WTC11 (cell line): ENCODE data around the gene CBX6. TPM values are rescaled to one million over a fixed set of nuclear protein-coding genes. Genes with fewer than 3 reads are reported as not detected.

ENCODE experiments used
- ATAC-seq: fragments of 200-7000 bp; cut with Tn5 transposase; 2 replicates; pipeline ENCODE4 v1.10.0; 2021; ENCODE audit warnings: mild to moderate bottlenecking, moderate library complexity
- CTCF ChIA-PET: fragments of 300-600 bp; sonication (Branson Sonifier 250); formaldehyde crosslinking; loops from one replicate; lab custom pipeline; 2021; ENCODE audit warnings: antibody characterized with exemption; lab: Charles Lee
- POLR2A ChIA-PET: fragments of 350-600 bp; sonication (Branson Sonifier 250); formaldehyde crosslinking; loops from one replicate; lab custom pipeline; 2021; ENCODE audit warnings: antibody characterized with exemption; lab: Charles Lee
- DNase-seq: peaks from one replicate; pipeline ENCODE4 v3.0.0; 2021; ENCODE audit warnings: low spot score
- H3K27ac Mint-ChIP-seq: 2 replicates; pipeline ENCODE4 v1.8.0; 2021; ENCODE audit warnings: mixed read lengths
- H3K27me3 Mint-ChIP-seq: 2 replicates; pipeline ENCODE4 v1.8.0; 2021; ENCODE audit warnings: low read depth, mild to moderate bottlenecking, moderate library complexity, mixed read lengths
- H3K36me3 Mint-ChIP-seq: 2 replicates; pipeline ENCODE4 v1.8.0; 2021; ENCODE audit warnings: mixed read lengths
- H3K4me1 Mint-ChIP-seq: 2 replicates; pipeline ENCODE4 v1.8.0; 2022; ENCODE audit warnings: mixed read lengths
- H3K4me3 Mint-ChIP-seq: 2 replicates; pipeline ENCODE4 v1.8.0; 2021; ENCODE audit warnings: mild to moderate bottlenecking, moderate library complexity, mixed read lengths
- H3K9me3 Mint-ChIP-seq: 2 replicates; pipeline ENCODE4 v1.8.0; 2021; ENCODE audit warnings: mixed read lengths
- ATF1 ChIP-seq: sonication (generic); formaldehyde crosslinking; IDR thresholded peaks from 2 replicates; pipeline ENCODE4 v1.8.1; 2023; ENCODE audit warnings: mild to moderate bottlenecking, moderate library complexity, missing genetic modification reagents
- ATF6 ChIP-seq: sonication (generic); formaldehyde crosslinking; IDR thresholded peaks from 2 replicates; pipeline ENCODE4 v1.8.1; 2023; ENCODE audit warnings: mild to moderate bottlenecking, missing genetic modification reagents
- ELF4 ChIP-seq: sonication (generic); formaldehyde crosslinking; IDR thresholded peaks from 2 replicates; pipeline ENCODE4 v1.8.1; 2022; ENCODE audit warnings: low read depth, mild to moderate bottlenecking, moderate library complexity, missing genetic modification reagents
- HMGXB4 ChIP-seq: sonication (generic); formaldehyde crosslinking; IDR thresholded peaks from 2 replicates; pipeline ENCODE4 v1.8.1; 2023; ENCODE audit warnings: mild to moderate bottlenecking, moderate library complexity, missing genetic modification reagents
- PRDM15 ChIP-seq: sonication (generic); formaldehyde crosslinking; IDR thresholded peaks from 2 replicates; pipeline ENCODE4 v1.8.0; 2022; ENCODE audit warnings: missing genetic modification reagents
- PRRX2 ChIP-seq: fragments of 250-450 bp; sonication (Bioruptor Pico); IDR thresholded peaks from 2 replicates; pipeline ENCODE4 v1.8.0; 2021; ENCODE audit warnings: mild to moderate bottlenecking
- RELA ChIP-seq: sonication (generic); formaldehyde crosslinking; IDR thresholded peaks from 2 replicates; pipeline ENCODE4 v1.8.1; 2022; ENCODE audit warnings: missing genetic modification reagents, mild to moderate bottlenecking, borderline replicate concordance
- SP1 ChIP-seq: sonication (generic); formaldehyde crosslinking; conservative IDR thresholded peaks from 2 replicates; pipeline ENCODE4 v1.8.1; 2022; ENCODE audit warnings: missing genetic modification reagents
- TEAD1 ChIP-seq: sonication (generic); formaldehyde crosslinking; IDR thresholded peaks from 2 replicates; pipeline ENCODE4 v1.8.0; 2022; ENCODE audit warnings: mild to moderate bottlenecking, missing genetic modification reagents
- ZBTB21 ChIP-seq: sonication (generic); formaldehyde crosslinking; IDR thresholded peaks from 2 replicates; pipeline ENCODE4 v1.8.1; 2023; ENCODE audit warnings: mild to moderate bottlenecking, missing genetic modification reagents, borderline replicate concordance
- ZNF219 ChIP-seq: sonication (generic); formaldehyde crosslinking; IDR thresholded peaks from 2 replicates; pipeline ENCODE4 v1.8.0; 2023; ENCODE audit warnings: missing genetic modification reagents, mild to moderate bottlenecking, borderline replicate concordance
- ZNF416 ChIP-seq: fragments of 250-450 bp; sonication (Bioruptor Pico); IDR thresholded peaks from 2 replicates; pipeline ENCODE4 v1.9.0; 2021; ENCODE audit warnings: mild to moderate bottlenecking, inconsistent platforms
- total RNA-seq: library from RNA; stranded (reverse); gene quantifications from 3 replicates; pipeline ENCODE4 v1.2.3, GENCODE V29; 2021
- TF ChIP-seq, protein P1 (sequence below): sonication (generic); formaldehyde crosslinking; IDR thresholded peaks from 2 replicates; pipeline ENCODE4 v1.8.1; 2022; ENCODE audit warnings: low read depth, missing genetic modification reagents, borderline replicate concordance
- TF ChIP-seq, protein P2 (sequence below): sonication (generic); formaldehyde crosslinking; IDR thresholded peaks from 2 replicates; pipeline ENCODE4 v1.8.0; 2022; ENCODE audit warnings: mild to moderate bottlenecking, missing genetic modification reagents

Gene CBX6
- total RNA-seq, 1 experiment from 2014 or later: 27.0 TPM

- DNase-seq (no peak), ATAC-seq (no peak)
- no peak overlapping the region for H3K4me3 Mint-ChIP-seq
- no peaks in the 10 kb centered on the region; the same call in 1 of the 2 replicates for H3K4me1 Mint-ChIP-seq
- H3K27me3 Mint-ChIP-seq: peaks cover 11% of the 10 kb centered on the region
- TF ChIP-seq ATF1 (CRISPR knock-in tag) (no peak), ZNF219 (CRISPR knock-in tag) (no peak), RELA (CRISPR knock-in tag) (no peak)
- 0 out of 2 replicates have a peak overlapping the region, but pooled peaks have one; percentile 11 for H3K27ac Mint-ChIP-seq
- POLR2A ChIA-PET: no interaction called here
- CTCF ChIA-PET: interaction anchor here (0.6 to 2.3 kb wide), 2 partner anchors 12 to 423 kb away, joined by 3 to 11 read pairs; no protein-coding TSS in a partner anchor
- H3K36me3 Mint-ChIP-seq: no peaks in the 10 kb centered on the region; the same call in 1 of the 2 replicates
- no peaks in the 10 kb centered on the region for H3K9me3 Mint-ChIP-seq
Observed at GRCh38 chr22:38881997-38882879, 10.2 kb upstream of the CBX6 start.

DNA sequence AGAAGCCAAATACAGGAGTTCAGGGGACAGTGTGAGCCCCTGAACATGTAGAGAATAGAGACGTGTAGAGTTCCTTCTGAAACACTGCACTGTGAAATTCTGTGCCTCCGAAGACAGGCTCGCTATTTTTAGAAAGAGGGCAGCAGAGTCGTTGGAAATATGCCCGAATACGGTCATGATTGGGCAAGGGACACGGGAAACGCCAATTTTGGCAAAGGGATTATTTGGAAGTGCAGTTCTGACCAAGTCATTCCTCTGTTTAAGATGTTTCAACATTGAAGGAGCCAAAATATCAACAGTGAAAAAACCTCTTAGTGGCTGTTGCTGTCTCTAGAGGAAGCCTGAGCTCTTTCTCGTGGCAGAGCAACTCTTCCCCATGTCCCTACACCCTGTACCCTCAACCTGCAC lies 9.5 kb upstream of the CBX6 start:
- Mint-ChIP-seq H3K27me3 (peaks cover 11% of the 10 kb centered on the region), H3K4me3 (no peak overlapping the region), H3K36me3 (no peaks in the 10 kb centered on the region; the same call in 1 of the 2 replicates), H3K9me3 (no peaks in the 10 kb centered on the region), H3K27ac (no peak overlapping the region), H3K4me1 (peaks cover under 1% of the 10 kb centered on the region)
- ChIA-PET POLR2A (interaction anchor here (0.6 kb wide), 1 partner anchor 11 kb away, joined by 3 read pairs; no protein-coding TSS in a partner anchor), CTCF (no interaction called here)
- DNase-seq: no peak
- no peak for ATAC-seq
- TF ChIP-seq ELF4 (no peak), TEAD1 (CRISPR knock-in tag) (no peak), PRRX2 (CRISPR knock-in tag) (no peak), SP1 (no peak)

DNA sequence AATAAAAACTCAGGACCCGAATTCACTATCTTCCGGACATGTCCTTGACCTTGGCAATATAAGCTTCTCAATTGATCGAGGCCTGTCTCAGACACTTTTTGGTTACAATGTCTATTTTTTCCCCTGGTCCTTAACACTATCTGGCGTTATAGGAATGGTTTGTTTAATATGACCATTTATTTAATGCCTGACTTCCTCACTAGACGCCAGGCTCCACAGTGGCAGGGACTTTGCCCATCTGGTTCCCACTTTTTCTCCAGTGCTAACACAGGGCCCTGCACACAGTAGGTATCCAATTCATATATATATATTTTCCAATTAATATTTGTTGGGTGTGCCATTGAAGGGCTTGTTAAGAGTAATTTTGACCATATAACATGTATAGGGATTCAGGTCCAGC lies 7.9 kb upstream of the CBX6 start:
- ATAC-seq: no peak
- TF ChIP-seq, protein P1, sequence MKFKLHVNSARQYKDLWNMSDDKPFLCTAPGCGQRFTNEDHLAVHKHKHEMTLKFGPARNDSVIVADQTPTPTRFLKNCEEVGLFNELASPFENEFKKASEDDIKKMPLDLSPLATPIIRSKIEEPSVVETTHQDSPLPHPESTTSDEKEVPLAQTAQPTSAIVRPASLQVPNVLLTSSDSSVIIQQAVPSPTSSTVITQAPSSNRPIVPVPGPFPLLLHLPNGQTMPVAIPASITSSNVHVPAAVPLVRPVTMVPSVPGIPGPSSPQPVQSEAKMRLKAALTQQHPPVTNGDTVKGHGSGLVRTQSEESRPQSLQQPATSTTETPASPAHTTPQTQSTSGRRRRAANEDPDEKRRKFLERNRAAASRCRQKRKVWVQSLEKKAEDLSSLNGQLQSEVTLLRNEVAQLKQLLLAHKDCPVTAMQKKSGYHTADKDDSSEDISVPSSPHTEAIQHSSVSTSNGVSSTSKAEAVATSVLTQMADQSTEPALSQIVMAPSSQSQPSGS (CRISPR knock-in tag): no peak
- TF ChIP-seq PRDM15 (CRISPR knock-in tag): no peak
- no peak for TF ChIP-seq ZNF416 (CRISPR knock-in tag)
- TF ChIP-seq ZBTB21 (CRISPR knock-in tag): no peak
- TF ChIP-seq, protein P2, sequence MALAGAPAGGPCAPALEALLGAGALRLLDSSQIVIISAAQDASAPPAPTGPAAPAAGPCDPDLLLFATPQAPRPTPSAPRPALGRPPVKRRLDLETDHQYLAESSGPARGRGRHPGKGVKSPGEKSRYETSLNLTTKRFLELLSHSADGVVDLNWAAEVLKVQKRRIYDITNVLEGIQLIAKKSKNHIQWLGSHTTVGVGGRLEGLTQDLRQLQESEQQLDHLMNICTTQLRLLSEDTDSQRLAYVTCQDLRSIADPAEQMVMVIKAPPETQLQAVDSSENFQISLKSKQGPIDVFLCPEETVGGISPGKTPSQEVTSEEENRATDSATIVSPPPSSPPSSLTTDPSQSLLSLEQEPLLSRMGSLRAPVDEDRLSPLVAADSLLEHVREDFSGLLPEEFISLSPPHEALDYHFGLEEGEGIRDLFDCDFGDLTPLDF (CRISPR knock-in tag): no peak
- no peak for TF ChIP-seq HMGXB4 (CRISPR knock-in tag)
- no peak for TF ChIP-seq ATF6 (CRISPR knock-in tag)
- TF ChIP-seq, all 79 proteins: peak for 0
- DNase-seq: no peak
- H3K9me3 Mint-ChIP-seq: no peaks in the 10 kb centered on the region
- H3K36me3 Mint-ChIP-seq: no peaks in the 10 kb centered on the region; the same call in 1 of the 2 replicates
- H3K4me3 Mint-ChIP-seq: no peak overlapping the region
- H3K4me1 Mint-ChIP-seq: peaks cover 9% of the 10 kb centered on the region
- H3K27me3 Mint-ChIP-seq: peaks cover 14% of the 10 kb centered on the region
- H3K27ac Mint-ChIP-seq: no peak overlapping the region
- ChIA-PET POLR2A (no interaction called here), CTCF (interaction anchor here (1.1 kb wide), 1 partner anchor 255 kb away, joined by 3 read pairs; no protein-coding TSS in a partner anchor)
